Liver (tissue), 9 donors: ENCODE measurements around the gene SIRPD. TPM values are rescaled to one million over a fixed set of nuclear protein-coding genes. Genes with fewer than 3 reads are reported as not detected.

Experiments used
- DNase-seq: peaks from one replicate; pipeline ENCODE4 v3.0.0-alpha.2; 2017; ENCODE audit warnings: low spot score
- H3K27ac ChIP-seq, 2 donors: one replicate each; pipeline ENCODE4 v1.7.0; 2013; ENCODE audit warnings: inconsistent platforms in 2 of 2, low read length in 2 of 2, control low read depth in 1 of 2, low read depth in 1 of 2, mild to moderate bottlenecking in 1 of 2
- H3K27me3 ChIP-seq, 4 donors: one replicate each; pipeline versions ENCODE4 v1.6.1 to v1.7.0; 2013; ENCODE audit warnings: low read length in 3 of 4, inconsistent platforms in 1 of 4, mild to moderate bottlenecking in 1 of 4, moderate library complexity in 1 of 4; ENCODE audit not compliant: control insufficient read depth in 4 of 4, insufficient read depth in 4 of 4
- H3K36me3 ChIP-seq, 4 donors: one replicate each; pipeline versions ENCODE4 v1.6.1 to v1.7.0; 2013; ENCODE audit warnings: low read length in 3 of 4, mild to moderate bottlenecking in 3 of 4, low read depth in 1 of 4, moderate library complexity in 1 of 4; ENCODE audit not compliant: control insufficient read depth in 4 of 4, insufficient read depth in 3 of 4
- H3K4me1 ChIP-seq, 4 donors: one replicate each; pipeline versions ENCODE4 v1.6.1 to v1.7.0; 2013; ENCODE audit warnings: low read length in 3 of 4, mild to moderate bottlenecking in 3 of 4, moderate library complexity in 1 of 4; ENCODE audit not compliant: control insufficient read depth in 4 of 4, insufficient read depth in 4 of 4
- H3K4me3 ChIP-seq, 3 donors: one replicate each; pipeline versions ENCODE4 v1.6.1 to v1.7.0; 2013; ENCODE audit warnings: low read length in 3 of 3, control low read depth in 1 of 3, low read depth in 1 of 3, mild to moderate bottlenecking in 1 of 3
- H3K9ac ChIP-seq, 2 donors: one replicate each; pipeline ENCODE4 v1.7.0; 2013; ENCODE audit warnings: low read length in 2 of 2, mild to moderate bottlenecking in 2 of 2, moderate library complexity in 2 of 2, control low read depth in 1 of 2, low read depth in 1 of 2
- H3K9me3 ChIP-seq, 4 donors: one replicate each; pipeline versions ENCODE4 v1.6.1 to v1.7.0; 2013; ENCODE audit warnings: low read length in 3 of 4; ENCODE audit not compliant: control insufficient read depth in 4 of 4
- EGR1 ChIP-seq, 2 donors: IDR thresholded peaks; 2 replicates each; pipeline ENCODE4 v1.6.1; 2016 to 2018; ENCODE audit warnings: antibody characterized with exemption in 2 of 2, low read depth in 2 of 2
- FOXA1 ChIP-seq: IDR thresholded peaks from 2 replicates; pipeline ENCODE4 v1.6.1; 2016; ENCODE audit warnings: antibody characterized with exemption
- FOXA2 ChIP-seq: IDR thresholded peaks from 2 replicates; pipeline ENCODE4 v1.6.1; 2016; ENCODE audit warnings: antibody characterized with exemption
- GABPA ChIP-seq, 2 donors: IDR thresholded peaks in 1 of 2; conservative IDR thresholded peaks in 1 of 2; 2 replicates each; pipeline ENCODE4 v1.6.1; 2016; ENCODE audit warnings: antibody characterized with exemption in 2 of 2, mild to moderate bottlenecking in 1 of 2, moderate library complexity in 1 of 2
- HNF4A ChIP-seq, 2 donors: conservative IDR thresholded peaks; 2 replicates each; pipeline ENCODE4 v1.6.1; 2016; ENCODE audit warnings: antibody characterized with exemption in 2 of 2, mild to moderate bottlenecking in 2 of 2
- HNF4G ChIP-seq: IDR thresholded peaks from 2 replicates; pipeline ENCODE4 v1.6.1; 2016; ENCODE audit warnings: antibody characterized with exemption
- JUND ChIP-seq, 2 donors: IDR thresholded peaks; 2 replicates each; pipeline ENCODE4 v1.6.1; 2016; ENCODE audit warnings: antibody characterized with exemption in 2 of 2
- NR2F2 ChIP-seq: IDR thresholded peaks from 2 replicates; pipeline ENCODE4 v1.6.1; 2016; ENCODE audit warnings: antibody characterized with exemption
- RAD21 ChIP-seq, 2 donors: IDR thresholded peaks; 2 replicates each; pipeline ENCODE4 v1.6.1; 2016; ENCODE audit warnings: antibody characterized with exemption in 2 of 2, mild to moderate bottlenecking in 2 of 2
- RXRA ChIP-seq, 2 donors: IDR thresholded peaks; 2 replicates each; pipeline ENCODE4 v1.6.1; 2017 to 2018; ENCODE audit warnings: antibody characterized with exemption in 2 of 2, mild to moderate bottlenecking in 1 of 2
- SP1 ChIP-seq: IDR thresholded peaks from 2 replicates; pipeline ENCODE4 v1.6.1; 2018; ENCODE audit warnings: antibody characterized with exemption, mild to moderate bottlenecking
- TAF1 ChIP-seq: conservative IDR thresholded peaks from 2 replicates; pipeline ENCODE4 v1.6.1; 2016; ENCODE audit warnings: antibody characterized with exemption, mild to moderate bottlenecking
- YY1 ChIP-seq: IDR thresholded peaks from 2 replicates; pipeline ENCODE4 v1.6.1; 2016; ENCODE audit warnings: antibody characterized with exemption, mild to moderate bottlenecking
- whole genome bisulfite sequencing: extraction: QIAGEN DNeasy Blood & Tissue Kit; methylation state at CpG from one replicate; pipeline ENCODE4 v1.1.7; 2013; 5-methylcytosine and 5-hydroxymethylcytosine counted together
- polyA plus RNA-seq, 2 donors: library from polyadenylated mRNA; stranded (reverse) in 1 of 2; unstranded in 1 of 2; fragments of 200-250 nt in 1 of 2; fragments of >200 nt in 1 of 2; fragmentation: Nextera tagmentation in 1 of 2; extraction: Ambion mirVana in 1 of 2; gene quantifications; one replicate each; pipeline versions ENCODE4 v1.2.1 to v1.2.3, GENCODE V29; 2013 to 2015
- total RNA-seq, 2 donors: library from RNA; depleted of rRNA; stranded (reverse); fragments of >200 nt; gene quantifications; one replicate each; pipeline ENCODE4 v1.2.3, GENCODE V29; 2014
- TF ChIP-seq, protein P1 (sequence below): IDR thresholded peaks from 2 replicates; pipeline ENCODE4 v1.6.1; 2016; ENCODE audit warnings: antibody characterized with exemption, mild to moderate bottlenecking
- TF ChIP-seq, protein P2 (sequence below): IDR thresholded peaks from 2 replicates; pipeline ENCODE4 v1.6.1; 2016; ENCODE audit warnings: antibody characterized with exemption
- TF ChIP-seq, protein P3 (sequence below): IDR thresholded peaks from 2 replicates; pipeline ENCODE4 v1.6.1; 2016; ENCODE audit warnings: antibody characterized with exemption
- TF ChIP-seq, protein P4 (sequence below): IDR thresholded peaks from 2 replicates; pipeline ENCODE4 v1.6.1; 2016; ENCODE audit warnings: antibody characterized with exemption
- TF ChIP-seq, protein P5 (sequence below): fragments of 150-350 bp; IDR thresholded peaks from 2 replicates; pipeline ENCODE4 v1.5.1; 2017; ENCODE audit warnings: improper control_type of control experiment, low read depth, low read length; ENCODE audit not compliant: missing input control
- donor health status: healthy.
- donor health status: healthy.
- donor health status: healthy.
- donor health status: healthy.
- donor health status: healthy.

SIRPD gene
- total RNA-seq, result 1 to 10 TPM in 1 of 2 donors, not detected in 1; 1.1 TPM
- polyA plus RNA-seq, result not detected

DNA sequence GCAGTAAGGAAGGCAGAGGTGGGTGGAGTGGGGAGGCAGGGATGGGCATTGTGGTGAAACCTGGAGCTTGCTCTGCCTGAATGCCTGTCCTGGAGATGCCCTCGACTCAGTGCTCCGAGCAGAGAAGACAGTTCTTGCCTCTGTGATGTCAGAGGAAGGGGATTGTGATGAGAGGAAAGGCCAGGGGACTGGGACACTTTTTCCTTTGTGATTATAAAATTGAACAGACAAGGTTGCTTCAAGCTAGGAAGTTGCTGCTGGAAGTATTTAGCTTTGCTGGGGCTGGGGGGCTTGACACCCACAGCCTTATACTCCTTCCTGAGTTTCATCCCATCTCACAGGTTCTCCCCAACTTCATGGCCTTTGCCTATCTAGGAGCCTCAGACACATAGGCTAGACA is at the start of gene SIRPD:
SIRPD (minus strand) TSS at position 101 of the 400 bp plus-strand sequence; CDS start at position 49, 52 bp downstream.
- Histone ChIP-seq H3K27me3 (no peaks in the 10 kb centered on the region), H3K9me3 (peaks cover 0 to 4% (median 3%) of the 10 kb centered on the region in 4 donors), H3K27ac (no peak within 1 kb of the TSS), H3K9ac (no peak within 1 kb of the TSS), H3K4me1 (no peaks in the 10 kb centered on the region), H3K36me3 (no peaks in the 10 kb centered on the region), H3K4me3 (no peak within 1 kb of the TSS)
- no peak for DNase-seq
- whole genome bisulfite sequencing, result 71% methylated on average over 2 of the region's 2 CpGs
- no peak for TF ChIP-seq EGR1 (IDR thresholded peaks at IDR 0.05; ENCODE audit: low read depth in 2 of 2)
- TF ChIP-seq NR2F2, result no peak
- no peak for TF ChIP-seq GABPA (IDR thresholded peaks at IDR 0.05 in 1 of 2, conservative IDR thresholded peaks at IDR 0.05 in 1 of 2)
- TF ChIP-seq RXRA (IDR thresholded peaks at IDR 0.05), result no peak
- TF ChIP-seq, protein P1, sequence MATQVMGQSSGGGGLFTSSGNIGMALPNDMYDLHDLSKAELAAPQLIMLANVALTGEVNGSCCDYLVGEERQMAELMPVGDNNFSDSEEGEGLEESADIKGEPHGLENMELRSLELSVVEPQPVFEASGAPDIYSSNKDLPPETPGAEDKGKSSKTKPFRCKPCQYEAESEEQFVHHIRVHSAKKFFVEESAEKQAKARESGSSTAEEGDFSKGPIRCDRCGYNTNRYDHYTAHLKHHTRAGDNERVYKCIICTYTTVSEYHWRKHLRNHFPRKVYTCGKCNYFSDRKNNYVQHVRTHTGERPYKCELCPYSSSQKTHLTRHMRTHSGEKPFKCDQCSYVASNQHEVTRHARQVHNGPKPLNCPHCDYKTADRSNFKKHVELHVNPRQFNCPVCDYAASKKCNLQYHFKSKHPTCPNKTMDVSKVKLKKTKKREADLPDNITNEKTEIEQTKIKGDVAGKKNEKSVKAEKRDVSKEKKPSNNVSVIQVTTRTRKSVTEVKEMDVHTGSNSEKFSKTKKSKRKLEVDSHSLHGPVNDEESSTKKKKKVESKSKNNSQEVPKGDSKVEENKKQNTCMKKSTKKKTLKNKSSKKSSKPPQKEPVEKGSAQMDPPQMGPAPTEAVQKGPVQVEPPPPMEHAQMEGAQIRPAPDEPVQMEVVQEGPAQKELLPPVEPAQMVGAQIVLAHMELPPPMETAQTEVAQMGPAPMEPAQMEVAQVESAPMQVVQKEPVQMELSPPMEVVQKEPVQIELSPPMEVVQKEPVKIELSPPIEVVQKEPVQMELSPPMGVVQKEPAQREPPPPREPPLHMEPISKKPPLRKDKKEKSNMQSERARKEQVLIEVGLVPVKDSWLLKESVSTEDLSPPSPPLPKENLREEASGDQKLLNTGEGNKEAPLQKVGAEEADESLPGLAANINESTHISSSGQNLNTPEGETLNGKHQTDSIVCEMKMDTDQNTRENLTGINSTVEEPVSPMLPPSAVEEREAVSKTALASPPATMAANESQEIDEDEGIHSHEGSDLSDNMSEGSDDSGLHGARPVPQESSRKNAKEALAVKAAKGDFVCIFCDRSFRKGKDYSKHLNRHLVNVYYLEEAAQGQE, result no peak
- no peak for TF ChIP-seq SP1
- TF ChIP-seq FOXA1, result no peak
- no peak for TF ChIP-seq FOXA2
- TF ChIP-seq, protein P2, sequence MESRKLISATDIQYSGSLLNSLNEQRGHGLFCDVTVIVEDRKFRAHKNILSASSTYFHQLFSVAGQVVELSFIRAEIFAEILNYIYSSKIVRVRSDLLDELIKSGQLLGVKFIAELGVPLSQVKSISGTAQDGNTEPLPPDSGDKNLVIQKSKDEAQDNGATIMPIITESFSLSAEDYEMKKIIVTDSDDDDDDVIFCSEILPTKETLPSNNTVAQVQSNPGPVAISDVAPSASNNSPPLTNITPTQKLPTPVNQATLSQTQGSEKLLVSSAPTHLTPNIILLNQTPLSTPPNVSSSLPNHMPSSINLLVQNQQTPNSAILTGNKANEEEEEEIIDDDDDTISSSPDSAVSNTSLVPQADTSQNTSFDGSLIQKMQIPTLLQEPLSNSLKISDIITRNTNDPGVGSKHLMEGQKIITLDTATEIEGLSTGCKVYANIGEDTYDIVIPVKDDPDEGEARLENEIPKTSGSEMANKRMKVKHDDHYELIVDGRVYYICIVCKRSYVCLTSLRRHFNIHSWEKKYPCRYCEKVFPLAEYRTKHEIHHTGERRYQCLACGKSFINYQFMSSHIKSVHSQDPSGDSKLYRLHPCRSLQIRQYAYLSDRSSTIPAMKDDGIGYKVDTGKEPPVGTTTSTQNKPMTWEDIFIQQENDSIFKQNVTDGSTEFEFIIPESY, result no peak
- TF ChIP-seq, protein P3, sequence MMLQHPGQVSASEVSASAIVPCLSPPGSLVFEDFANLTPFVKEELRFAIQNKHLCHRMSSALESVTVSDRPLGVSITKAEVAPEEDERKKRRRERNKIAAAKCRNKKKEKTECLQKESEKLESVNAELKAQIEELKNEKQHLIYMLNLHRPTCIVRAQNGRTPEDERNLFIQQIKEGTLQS, result no peak
- TF ChIP-seq, protein P4, sequence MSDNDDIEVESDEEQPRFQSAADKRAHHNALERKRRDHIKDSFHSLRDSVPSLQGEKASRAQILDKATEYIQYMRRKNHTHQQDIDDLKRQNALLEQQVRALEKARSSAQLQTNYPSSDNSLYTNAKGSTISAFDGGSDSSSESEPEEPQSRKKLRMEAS, result no peak
- TF ChIP-seq YY1, result no peak
- no peak for TF ChIP-seq TAF1
- TF ChIP-seq, protein P5, sequence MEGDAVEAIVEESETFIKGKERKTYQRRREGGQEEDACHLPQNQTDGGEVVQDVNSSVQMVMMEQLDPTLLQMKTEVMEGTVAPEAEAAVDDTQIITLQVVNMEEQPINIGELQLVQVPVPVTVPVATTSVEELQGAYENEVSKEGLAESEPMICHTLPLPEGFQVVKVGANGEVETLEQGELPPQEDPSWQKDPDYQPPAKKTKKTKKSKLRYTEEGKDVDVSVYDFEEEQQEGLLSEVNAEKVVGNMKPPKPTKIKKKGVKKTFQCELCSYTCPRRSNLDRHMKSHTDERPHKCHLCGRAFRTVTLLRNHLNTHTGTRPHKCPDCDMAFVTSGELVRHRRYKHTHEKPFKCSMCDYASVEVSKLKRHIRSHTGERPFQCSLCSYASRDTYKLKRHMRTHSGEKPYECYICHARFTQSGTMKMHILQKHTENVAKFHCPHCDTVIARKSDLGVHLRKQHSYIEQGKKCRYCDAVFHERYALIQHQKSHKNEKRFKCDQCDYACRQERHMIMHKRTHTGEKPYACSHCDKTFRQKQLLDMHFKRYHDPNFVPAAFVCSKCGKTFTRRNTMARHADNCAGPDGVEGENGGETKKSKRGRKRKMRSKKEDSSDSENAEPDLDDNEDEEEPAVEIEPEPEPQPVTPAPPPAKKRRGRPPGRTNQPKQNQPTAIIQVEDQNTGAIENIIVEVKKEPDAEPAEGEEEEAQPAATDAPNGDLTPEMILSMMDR, result no peak
- no peak for TF ChIP-seq HNF4G
- no peak for TF ChIP-seq RAD21 (IDR thresholded peaks at IDR 0.05)
- TF ChIP-seq HNF4A (conservative IDR thresholded peaks at IDR 0.05), result no peak
- no peak for TF ChIP-seq JUND (IDR thresholded peaks at IDR 0.05)
